ENCODE measurements around the gene IGFBP4. TPM values are rescaled to one million over a fixed set of nuclear protein-coding genes. Genes with fewer than 3 reads are reported as not detected.
"Not testable (repeated sequence)": the region's sequence is repeated elsewhere in the genome, so short reads cannot be mapped to it uniquely, and the experiment has no call there.

IGFBP4 gene
- total RNA-seq, 1 donor from 2014 or later, result 381 TPM

GRCh38 chr17:40410082-40410481 lies 33.2 kb upstream of the IGFBP4 start:
- no peak overlapping the region for H3K4me3 ChIP-seq
- no peaks in the 10 kb centered on the region for H3K27me3 ChIP-seq
- TF ChIP-seq CTCF (IDR thresholded peaks at IDR 0.05), result no peak
- ATAC-seq (no peak), DNase-seq (no peak)
- H3K36me3 ChIP-seq, result no peaks in the 10 kb centered on the region
- no peaks in the 10 kb centered on the region for H3K4me1 ChIP-seq
- H3K27ac ChIP-seq, result no peak overlapping the region
- no peaks in the 10 kb centered on the region for H3K9me3 ChIP-seq
- intact Hi-C loops (cut with DNase I), result no loop called here

GRCh38 chr17:40411821-40412220 lies 31.4 kb upstream of the IGFBP4 start:
- no peak overlapping the region for H3K27ac ChIP-seq
- TF ChIP-seq CTCF (IDR thresholded peaks at IDR 0.05), result no peak
- no peak for ATAC-seq
- no peak overlapping the region for H3K4me3 ChIP-seq
- H3K4me1 ChIP-seq, result no peaks in the 10 kb centered on the region
- intact Hi-C loops (cut with DNase I), result no loop called here
- no peaks in the 10 kb centered on the region for H3K9me3 ChIP-seq
- no peak for DNase-seq
- no peaks in the 10 kb centered on the region for H3K36me3 ChIP-seq
- no peaks in the 10 kb centered on the region for H3K27me3 ChIP-seq

GRCh38 chr17:40412880-40413279 lies 30.4 kb upstream of the IGFBP4 start:
- H3K36me3 ChIP-seq, result no peaks in the 10 kb centered on the region
- no peak for TF ChIP-seq CTCF (IDR thresholded peaks at IDR 0.05)
- DNase-seq, result no peak
- H3K9me3 ChIP-seq, result no peaks in the 10 kb centered on the region
- no peak overlapping the region for H3K27ac ChIP-seq
- intact Hi-C loops (cut with DNase I), result no loop called here
- H3K27me3 ChIP-seq, result no peaks in the 10 kb centered on the region
- H3K4me3 ChIP-seq, result no peak overlapping the region
- H3K4me1 ChIP-seq, result peaks cover 6% of the 10 kb centered on the region
- ATAC-seq, result no peak

GRCh38 chr17:40414312-40414711 lies 28.9 kb upstream of the IGFBP4 start:
- H3K36me3 ChIP-seq; H3K4me3 ChIP-seq; H3K9me3 ChIP-seq; H3K27me3 ChIP-seq; ATAC-seq; intact Hi-C loops (cut with DNase I); H3K27ac ChIP-seq; DNase-seq: not testable (repeated sequence)
- peaks cover 18% of the 10 kb centered on the region for H3K4me1 ChIP-seq

GRCh38 chr17:40415390-40415789 lies 27.9 kb upstream of the IGFBP4 start:
- H3K4me1 ChIP-seq, result peaks cover 21% of the 10 kb centered on the region
- no peaks in the 10 kb centered on the region for H3K9me3 ChIP-seq
- peak; percentile 64 for TF ChIP-seq CTCF (IDR thresholded peaks at IDR 0.05)
- intact Hi-C loops (cut with DNase I), result no loop called here
- no peak overlapping the region for H3K27ac ChIP-seq
- no peaks in the 10 kb centered on the region for H3K27me3 ChIP-seq
- no peak overlapping the region for H3K4me3 ChIP-seq
- ATAC-seq (peak; percentile 25), DNase-seq (no peak)
- no peaks in the 10 kb centered on the region for H3K36me3 ChIP-seq

GRCh38 chr17:40416671-40417070 lies 26.6 kb upstream of the IGFBP4 start:
- Histone ChIP-seq H3K27me3 (no peaks in the 10 kb centered on the region), H3K4me3 (no peak overlapping the region), H3K36me3 (no peaks in the 10 kb centered on the region), H3K27ac (no peak overlapping the region), H3K9me3 (no peaks in the 10 kb centered on the region), H3K4me1 (peaks cover 21% of the 10 kb centered on the region)
- intact Hi-C loops (cut with DNase I), result no loop called here
- TF ChIP-seq CTCF (IDR thresholded peaks at IDR 0.05), result no peak
- no peak for ATAC-seq
- DNase-seq, result no peak
